8988T (cell line): Measurements from ENCODE around the gene CYB5R4.
"Not testable (repeated sequence)": the region's sequence is repeated elsewhere in the genome, so short reads cannot be mapped to it uniquely, and the experiment has no call there.

Source experiments
- DNase-seq: peaks from one replicate; pipeline ENCODE4 v3.0.0; 2011

The CYB5R4 gene

GRCh38 chr6:83914953-83915352, 55.5 kb downstream of the CYB5R4 start:
- no peak for DNase-seq

GRCh38 chr6:83917001-83917400, 57.5 kb downstream of the CYB5R4 start:
- no peak for DNase-seq

GRCh38 chr6:83920017-83920416, 60.5 kb downstream of the CYB5R4 start:
- DNase-seq: no peak

- DNase-seq: no peak
Measured at GRCh38 chr6:83921315-83921714, 61.8 kb downstream of the CYB5R4 start.

GRCh38 chr6:83927470-83927869, 68.0 kb downstream of the CYB5R4 start:
- no peak for DNase-seq

DNA sequence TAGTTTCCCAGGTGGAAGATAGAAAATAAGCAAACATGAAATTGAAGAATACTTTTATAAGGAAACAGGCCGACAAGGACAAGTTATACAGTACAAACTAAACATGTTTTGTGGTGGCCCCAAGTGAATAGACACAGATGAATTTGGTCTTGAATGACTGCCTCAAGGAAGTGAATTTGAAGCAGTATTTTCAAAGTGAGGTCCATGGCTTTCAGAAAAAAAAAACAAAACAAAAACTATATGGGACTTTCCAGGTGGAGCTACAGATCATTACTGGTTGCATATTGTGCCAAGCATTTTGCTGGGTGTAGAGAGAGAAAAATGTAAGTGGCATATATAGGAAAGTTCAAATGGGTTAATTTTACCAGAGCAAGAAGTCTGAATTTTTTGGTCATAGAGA, 68.8 kb downstream of the CYB5R4 start:
- DNase-seq: no peak

DNA sequence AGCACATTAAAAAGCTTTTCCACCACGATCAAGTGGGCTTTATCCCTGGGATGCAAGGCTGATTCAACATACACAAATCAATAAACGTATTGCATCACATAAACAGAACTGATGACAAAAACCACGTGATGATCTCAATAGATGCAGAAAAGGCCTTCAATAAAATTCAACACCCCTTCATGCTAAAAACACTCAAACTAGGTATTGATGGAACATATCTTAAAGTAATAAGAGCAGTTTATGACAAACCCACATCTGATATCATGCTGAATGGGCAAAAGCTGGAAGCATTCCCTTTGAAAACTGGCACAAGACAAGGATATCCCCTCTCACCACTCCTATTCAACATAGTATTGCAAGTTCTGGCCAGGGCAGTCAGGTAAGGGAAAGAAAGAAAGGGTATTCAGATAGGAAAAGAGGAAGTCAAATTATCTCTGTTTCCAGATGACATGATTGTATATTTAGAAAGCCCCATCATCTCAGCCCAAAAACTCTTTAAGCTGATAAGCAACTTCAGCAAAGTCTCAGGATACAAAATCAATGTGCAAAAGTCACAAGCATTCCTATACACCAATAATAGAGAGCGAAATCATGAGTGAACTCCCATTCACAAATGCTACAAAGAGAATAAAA, 86.8 kb downstream of the CYB5R4 start:
- not testable (repeated sequence) for DNase-seq

GRCh38 chr6:83947983-83948382, 88.5 kb downstream of the CYB5R4 start:
- DNase-seq: not testable (repeated sequence)

- no peak for DNase-seq
Measured at GRCh38 chr6:83948851-83949250, 89.4 kb downstream of the CYB5R4 start.

DNA sequence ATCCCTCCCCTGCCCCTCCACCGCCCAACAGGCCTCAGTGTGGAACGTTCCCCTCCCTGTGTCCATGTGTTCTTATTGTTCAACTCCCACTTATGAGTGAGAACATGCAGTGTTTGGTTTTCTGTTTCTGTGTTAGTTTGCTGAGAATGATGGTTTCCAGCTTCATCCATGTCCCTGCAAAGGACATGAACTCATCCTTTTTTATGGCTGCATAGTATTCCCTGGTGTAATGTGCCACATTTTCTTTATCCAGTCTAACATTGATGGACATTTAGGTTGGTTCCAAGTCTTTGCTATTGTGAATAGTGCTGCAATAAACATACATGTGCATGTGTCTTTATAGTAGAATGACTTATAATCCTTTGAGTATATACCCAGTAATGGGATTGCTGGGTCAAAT, 91.9 kb downstream of the CYB5R4 start:
- not testable (repeated sequence) for DNase-seq

- no peak for DNase-seq
Measured at GRCh38 chr6:83952830-83953229, 93.3 kb downstream of the CYB5R4 start.

GRCh38 chr6:83954371-83954770, 94.9 kb downstream of the CYB5R4 start:
- no peak for DNase-seq

GRCh38 chr6:83958241-83958685, 98.8 kb downstream of the CYB5R4 start:
- no peak for DNase-seq

DNA sequence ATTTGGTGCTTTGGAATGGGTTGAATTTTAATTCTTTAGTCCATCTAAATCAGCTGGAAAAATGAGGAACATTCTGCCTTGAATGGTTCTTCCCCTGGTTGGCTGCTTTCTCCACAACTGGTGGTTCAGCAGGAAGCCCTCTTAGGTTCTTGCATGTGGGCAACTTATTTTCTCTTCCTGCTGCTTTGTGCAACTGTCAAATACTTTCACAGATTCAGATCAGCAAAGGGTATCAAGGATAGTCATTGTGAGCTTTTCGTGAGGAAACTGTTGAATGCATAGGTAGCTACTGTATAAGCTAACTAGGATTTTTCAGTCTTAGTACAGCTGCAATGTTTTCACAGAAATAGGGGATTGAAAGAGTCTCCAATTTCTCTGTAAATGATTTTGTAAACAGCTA, 101.2 kb downstream of the CYB5R4 start:
- no peak for DNase-seq

DNA sequence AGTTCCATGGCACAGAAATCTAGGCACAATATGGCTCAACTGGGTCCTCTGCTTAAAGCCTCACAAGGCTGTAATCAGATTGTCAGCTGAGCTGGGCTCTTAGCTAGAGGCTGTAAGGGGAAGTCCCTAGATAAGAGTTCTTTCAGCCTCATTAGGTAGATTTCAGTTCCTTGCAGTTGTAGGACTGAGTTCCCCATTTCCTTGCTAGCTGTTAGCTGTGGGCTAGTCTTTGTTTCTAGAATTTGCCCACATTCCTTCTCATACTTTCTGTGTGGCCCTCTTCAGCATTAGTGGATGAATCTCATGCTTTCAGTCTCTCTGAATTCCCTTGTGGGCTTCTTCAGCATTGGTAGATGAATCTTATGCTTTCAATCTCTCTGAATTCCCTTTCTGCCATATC, 103.1 kb downstream of the CYB5R4 start:
- DNase-seq: no peak

- no peak for DNase-seq
Measured at GRCh38 chr6:83966539-83966938, 107.0 kb downstream of the CYB5R4 start.

- no peak for DNase-seq
Measured at GRCh38 chr6:83970582-83970981, 111.1 kb downstream of the CYB5R4 start.

DNA sequence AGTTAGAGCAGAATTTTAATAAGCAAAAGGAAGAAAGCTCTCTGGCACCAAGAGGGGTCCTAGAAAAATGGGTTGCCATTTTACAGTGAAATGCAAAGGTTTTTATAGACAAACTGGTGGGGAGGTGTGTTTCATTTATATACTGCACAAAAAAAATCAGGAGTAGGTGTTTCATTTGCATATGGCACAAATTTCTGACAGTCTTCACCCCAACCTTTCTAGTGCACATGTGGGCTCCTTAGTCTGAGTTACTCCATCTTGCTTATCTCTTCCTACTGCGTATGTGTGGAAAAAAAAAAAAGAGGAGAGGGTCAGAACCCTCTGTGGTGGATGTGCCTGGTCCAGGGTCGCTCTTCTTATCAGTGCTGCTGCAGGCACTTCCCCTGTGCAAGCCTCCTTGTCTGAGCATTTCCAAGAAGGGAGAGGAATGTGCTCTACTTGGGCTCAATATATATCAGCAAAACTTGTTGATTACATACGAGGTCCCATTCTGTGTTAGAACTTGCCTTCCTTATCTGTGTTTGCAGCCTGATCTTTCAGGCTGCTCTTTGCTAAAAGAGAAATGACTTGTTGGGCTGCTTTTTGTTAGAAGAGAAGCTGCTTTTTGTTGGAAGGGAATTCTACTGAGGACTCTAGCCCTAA, 115.0 kb downstream of the CYB5R4 start:
- no peak for DNase-seq

DNA sequence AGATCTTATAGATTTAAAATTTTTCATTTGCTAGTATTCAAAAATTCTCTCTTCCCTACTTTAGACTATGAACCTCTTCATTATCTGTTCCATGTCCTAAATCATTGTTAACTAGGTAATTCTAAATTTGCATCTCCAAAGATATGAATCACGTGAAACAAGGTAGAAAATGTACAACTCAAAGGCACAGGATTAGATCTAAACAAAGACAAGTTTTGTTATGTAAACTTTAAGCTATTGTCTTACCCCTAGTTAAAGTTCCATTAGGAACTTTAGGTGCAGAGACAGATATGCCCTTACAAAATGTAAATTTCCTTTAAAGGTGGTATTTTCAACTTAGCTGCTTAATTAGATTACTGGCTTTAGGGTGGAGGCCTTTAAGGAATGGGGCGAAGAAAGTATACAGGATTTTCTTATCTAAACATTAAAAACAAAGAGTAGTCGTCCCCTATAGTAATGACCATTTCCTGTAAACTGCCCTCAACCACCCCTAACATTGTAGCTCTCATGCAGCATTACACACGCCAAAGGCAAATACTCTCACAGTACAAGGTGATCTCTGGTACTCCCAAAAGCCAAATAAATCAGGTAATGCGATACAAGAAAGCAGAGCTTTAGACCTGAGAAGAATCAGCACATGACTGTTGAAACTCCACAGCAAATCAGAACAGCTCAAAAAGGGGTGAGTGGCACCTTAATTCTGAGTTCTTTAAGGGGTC, 116.7 kb downstream of the CYB5R4 start:
- no peak for DNase-seq

DNA sequence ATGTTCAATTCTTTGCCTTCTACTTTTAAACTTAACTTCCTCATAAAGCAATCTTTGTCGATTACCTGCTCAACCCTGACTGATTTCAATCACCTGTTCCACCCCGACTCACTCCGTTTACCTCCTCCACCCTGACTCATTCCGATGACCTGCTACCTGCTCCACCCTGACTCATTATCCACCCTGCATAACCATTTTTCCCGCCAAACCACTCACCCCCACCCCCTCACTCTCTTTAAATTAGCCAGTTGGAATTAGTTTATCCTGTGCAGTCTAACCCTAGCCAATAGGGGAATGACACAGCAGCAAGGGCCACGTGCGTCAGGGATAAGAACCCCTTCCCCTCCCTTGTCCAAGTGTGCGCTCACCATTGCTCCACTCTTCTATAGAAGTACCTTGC, 117.4 kb downstream of the CYB5R4 start:
- DNase-seq: no peak

- DNase-seq: no peak
Measured at GRCh38 chr6:83978324-83978734, 118.8 kb downstream of the CYB5R4 start.

GRCh38 chr6:83978997-83979396, 119.5 kb downstream of the CYB5R4 start:
- no peak for DNase-seq

- no peak for DNase-seq
Measured at GRCh38 chr6:83984411-83984810, 124.9 kb downstream of the CYB5R4 start.

GRCh38 chr6:83985308-83985713, 125.8 kb downstream of the CYB5R4 start:
- DNase-seq: no peak
